RKO (cell line): Measurements from ENCODE around the gene ENDOV.

ENCODE experiments used
- DNase-seq: peaks from one replicate; pipeline ENCODE4 v3.0.0-alpha.2; 2016; ENCODE audit warnings: low spot score

The ENDOV gene

DNA sequence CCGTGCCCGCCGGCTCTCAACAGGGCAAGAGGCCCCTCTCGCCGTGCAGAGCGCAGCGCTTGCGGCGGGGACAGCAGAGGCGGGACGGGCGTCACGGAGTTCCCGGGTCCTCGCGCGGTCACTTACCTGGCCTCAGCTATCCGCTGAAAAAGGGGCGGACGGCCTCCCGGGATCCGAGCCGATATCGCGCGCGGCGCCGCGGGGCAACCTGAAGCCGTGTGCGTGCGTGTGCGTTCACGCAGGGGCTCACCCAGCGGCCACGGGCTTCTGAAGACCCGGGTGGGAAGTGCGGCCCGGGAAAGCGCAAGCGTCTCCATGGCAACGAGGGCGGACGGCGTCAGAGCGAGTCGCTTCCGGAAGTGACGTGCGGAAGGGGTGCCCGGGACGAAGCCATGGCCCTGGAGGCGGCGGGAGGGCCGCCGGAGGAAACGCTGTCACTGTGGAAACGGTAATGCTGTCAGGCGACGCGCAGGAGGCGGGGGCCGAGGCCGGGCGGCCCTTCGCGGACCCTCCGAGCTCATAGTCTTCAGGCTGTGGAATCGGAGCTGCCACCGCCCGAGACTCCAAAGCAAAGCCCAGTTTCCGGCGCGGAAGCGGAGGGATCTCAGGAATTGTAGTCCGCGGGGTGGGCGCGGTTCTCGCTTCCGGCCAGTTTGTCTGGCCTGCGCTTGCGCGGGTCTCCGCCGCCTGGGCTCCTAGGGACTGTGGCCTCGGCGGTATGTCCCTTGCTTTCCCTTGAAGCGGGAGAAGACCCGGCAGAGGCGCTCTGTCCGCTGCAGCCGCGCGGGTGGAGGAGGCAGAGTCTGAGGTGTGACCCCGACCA is at the start of gene ENDOV:
TSS of gene ENDOV (plus strand) at position 365 of the 823 bp plus-strand sequence. CDS start at position 393, 28 bp downstream.
- DNase-seq = peak; percentile 91

DNA sequence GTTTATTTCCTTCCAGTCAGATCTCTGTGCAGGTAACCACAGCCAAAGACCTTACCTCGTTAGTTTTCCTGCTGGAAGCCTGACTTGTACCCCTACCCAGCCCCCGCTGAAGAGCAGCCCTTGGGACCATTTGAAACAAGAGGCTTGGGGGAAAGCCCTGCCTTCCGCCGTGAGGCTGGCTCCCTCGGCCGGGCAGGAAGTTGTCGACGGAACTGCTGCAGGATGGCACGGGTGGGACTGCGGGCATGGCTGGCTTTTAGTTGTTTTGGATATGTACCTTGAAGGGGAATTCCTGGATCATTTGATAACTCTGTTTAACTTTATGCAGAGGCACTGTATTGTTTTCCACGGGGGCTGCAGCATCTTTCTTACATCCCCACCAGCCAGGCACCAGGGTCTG is 49.0 kb upstream of the ENDOV start:
- DNase-seq = no peak

DNA sequence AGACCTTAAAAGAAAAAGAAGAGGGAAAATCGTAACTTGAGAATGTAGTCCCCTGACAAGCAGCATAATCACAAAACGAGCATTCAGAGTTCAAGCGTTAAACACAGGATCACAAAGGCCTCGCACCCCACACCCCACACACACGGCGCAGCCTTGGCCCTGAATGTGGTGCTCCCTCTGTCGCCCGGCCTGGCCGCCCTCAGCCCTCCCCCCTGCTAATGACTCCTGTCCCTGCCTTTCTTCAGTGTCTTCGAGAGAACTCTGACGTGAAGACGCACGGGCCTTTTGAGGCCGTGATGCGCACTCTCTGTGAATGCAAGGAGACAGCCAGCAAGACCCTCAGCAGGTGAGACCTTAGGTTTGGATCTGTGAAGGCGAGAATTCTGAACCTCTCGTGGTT is 47.5 kb upstream of the ENDOV start:
- no peak for DNase-seq

DNA sequence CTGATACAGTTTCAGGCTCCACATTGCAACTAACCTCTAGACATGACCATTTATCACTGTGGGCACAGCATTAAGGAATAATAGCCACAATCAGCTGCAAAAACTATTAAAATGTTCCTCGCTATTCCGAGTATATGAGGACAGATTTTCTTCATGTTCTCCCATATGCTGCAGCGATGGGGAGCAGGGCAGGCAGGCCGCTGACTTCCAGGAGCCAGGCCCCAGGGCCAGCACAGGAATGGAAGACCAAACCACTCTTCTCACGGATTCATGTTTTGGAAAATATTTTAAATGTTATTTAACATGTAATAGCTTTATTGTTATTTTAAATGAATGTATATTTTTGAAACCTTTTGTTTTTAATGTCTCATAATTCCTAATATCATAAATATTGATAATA is 43.8 kb upstream of the ENDOV start:
- no peak for DNase-seq

DNA sequence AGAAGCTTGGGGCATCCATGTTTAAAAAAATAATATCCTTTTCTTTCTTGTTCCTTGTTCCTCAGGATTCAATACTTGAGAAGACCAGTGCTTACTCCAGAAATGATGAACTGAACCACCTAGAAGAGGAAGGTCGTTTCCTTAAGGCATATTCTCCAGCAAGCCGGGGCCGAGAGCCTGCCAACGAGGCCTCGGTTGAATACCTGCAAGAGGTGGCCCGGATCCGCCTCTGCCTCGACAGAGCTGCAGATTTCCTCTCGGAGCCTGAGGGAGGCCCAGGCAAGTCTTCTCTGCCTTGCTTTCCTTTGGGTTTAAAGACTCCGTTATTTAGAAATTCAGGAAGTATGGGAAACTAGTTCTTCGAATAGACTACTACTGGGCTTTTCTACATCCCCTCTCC is 42.5 kb upstream of the ENDOV start:
- DNase-seq = no peak

DNA sequence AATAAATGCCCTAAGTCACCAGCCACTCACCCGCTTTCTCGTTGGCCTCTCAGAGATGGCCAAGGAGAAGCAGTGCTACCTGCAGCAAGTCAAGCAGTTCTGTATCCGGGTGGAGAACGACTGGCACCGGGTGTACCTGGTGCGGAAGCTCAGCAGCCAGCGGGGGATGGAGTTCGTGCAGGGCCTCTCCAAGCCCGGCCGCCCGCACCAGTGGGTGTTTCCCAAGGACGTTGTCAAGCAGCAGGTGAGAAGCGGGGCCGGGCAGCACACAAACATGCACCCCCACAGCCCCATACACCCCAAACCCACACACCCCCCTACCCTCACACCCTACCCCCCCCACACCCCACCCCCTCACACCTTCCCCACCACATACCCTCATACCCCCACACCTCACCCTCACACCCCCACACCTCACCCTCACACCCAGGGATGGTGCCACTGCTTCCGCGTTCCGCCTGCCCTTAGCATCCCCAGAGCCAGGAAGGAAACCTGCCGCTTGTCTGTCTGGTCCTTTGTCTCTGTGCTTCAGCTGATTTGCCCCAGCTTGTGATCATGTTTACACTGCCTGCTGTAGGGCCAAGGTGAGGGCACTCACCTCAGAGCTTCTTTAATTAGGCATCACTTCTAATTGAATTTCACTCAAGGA is 41.9 kb upstream of the ENDOV start:
- DNase-seq = no peak

DNA sequence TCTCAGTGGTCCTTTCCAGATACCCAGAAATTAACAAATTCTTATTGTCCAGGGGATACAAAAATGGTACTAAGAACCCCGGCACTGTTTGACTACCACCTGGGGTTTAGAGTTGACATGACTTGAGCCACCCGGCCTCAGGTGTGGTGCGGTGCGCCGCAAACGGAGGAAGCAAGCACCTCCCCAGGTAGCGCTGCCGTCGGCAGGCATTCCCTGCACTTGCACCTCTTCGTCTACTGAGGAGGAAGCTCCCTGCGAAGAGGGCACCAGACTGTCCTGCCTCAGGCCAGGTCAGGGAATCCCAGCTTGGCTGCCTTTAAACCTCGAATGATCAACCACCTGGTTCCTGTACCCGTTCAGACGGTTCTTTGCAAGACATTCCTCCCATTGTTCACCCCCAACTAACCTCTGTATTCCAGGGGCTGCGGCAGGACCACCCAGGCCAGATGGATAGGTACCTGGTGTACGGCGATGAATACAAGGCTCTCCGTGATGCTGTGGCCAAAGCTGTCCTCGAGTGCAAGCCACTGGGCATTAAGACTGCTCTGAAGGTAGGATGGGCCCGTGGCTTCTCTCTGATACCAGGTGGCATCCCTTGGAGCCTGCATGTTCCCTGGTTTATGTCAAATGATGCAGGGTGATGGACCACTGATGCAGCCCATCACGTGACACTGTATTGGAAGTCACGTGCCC is 40.8 kb upstream of the ENDOV start:
- no peak for DNase-seq

DNA sequence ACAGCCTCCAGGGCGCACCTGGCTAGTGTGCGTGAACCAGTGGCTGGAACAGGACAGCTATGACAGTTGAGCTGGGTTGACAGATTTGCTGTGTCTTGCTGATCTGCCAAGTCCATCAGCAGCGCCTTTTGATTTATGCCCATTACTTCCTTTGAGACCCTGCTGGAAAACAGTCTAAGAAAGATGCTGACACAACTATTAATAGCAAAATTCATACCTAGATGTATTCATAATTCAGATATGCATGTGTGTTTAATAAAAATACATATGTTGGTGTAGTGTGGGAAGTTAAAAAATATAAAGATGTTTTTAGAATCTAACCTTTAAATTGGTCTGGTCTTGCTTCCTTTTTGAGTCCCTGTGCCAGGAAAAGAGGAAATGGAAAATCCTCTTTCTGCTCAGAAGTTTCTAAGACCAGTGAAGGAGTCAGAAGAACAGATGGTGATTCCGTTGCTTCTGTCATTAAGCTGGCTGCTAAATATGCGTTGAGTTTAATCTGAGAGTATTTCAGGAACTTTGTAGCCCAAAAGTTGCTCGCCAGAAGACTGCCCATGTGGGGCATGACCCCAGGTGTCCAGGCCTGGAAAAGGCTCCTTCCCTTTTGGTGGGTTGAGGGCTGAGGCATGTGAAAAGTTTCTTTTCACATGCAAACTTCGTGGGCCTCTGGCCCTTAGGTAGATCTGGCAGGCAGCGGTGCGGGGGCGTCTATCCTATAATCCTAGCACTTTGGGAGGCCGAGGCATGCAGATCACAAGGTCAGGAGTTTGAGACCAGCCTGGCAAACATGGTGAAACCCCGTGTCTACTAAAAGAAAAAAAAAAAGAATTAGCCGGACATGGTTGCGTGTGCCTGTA is 40.0 kb upstream of the ENDOV start:
- DNase-seq = no peak

DNA sequence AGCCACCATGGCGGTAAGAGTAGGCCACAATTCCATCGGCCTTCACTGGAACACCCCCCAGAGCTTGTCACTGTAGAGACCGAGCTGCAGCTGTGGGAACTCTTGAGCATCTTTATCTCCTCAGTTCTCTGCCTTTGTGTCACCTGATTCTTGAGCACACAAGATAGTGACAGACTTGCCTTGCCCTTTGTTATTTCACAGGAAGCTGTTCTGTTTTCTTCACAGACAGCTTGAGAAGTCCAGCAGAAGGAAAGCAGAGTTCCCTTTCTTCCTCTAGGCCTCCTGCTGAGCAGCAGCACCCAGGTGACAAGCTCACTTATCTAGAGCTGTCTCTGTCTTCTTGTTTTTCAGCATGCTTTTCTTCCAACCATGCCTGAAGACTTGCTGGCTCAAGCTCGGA is 38.4 kb upstream of the ENDOV start:
- DNase-seq = no peak

DNA sequence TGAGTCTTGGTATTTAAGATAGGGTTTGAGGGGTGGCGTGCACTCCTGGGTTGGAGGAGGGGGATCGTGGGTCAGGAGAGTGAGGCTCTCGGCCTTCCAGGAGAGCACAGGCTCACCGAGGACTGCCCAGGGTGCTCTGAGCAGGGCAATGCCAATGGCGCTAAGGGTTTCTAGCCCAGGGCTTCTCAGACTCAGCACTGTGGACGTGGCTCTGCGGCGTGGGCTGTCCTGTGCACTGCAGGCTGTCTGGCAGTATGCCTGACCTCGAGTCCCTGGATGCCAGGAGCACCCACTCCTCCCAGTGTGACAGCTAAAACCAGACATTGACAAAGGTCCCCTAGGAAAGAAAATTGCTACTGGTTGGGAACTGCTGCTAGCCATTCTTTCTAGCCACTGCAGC is 37.2 kb upstream of the ENDOV start:
- no peak for DNase-seq

DNA sequence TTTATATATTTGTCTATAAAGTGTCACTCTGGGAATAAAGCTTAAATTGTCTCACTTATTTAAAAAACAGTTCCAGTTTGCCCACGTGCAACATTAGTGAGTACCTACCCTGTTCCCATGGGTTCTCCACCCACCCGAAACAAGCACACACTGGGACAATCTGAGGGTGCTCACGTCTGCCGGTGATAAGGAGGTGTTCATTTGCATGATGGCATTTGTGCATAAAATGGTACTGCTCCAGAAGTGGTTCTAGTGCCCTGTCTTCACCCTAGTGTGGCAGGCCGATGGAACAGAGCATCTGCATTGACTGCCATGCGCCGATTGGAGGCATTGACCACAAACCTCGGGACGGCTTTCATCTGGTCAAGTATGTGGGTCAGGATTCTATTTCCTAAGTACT is 35.6 kb upstream of the ENDOV start:
- DNase-seq = no peak

DNA sequence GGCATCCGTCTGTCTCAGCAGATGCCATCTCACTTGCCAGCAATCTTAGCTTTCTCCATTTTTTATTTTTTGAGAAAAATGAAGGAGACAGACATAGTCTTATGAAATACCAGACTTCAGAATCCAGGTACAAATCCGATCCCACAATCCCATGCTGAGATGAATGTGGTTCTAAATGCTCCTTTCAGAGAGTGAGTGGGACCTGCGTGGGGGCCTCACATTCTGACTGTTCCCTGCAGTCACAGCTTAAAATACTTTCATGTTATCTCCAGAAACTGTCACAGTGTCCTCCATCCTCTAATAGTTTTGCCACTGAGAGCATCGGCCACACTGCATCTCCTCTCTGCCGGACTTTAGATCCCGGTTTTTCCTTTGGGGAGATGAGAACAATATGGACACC is 34.9 kb upstream of the ENDOV start:
- no peak for DNase-seq

DNA sequence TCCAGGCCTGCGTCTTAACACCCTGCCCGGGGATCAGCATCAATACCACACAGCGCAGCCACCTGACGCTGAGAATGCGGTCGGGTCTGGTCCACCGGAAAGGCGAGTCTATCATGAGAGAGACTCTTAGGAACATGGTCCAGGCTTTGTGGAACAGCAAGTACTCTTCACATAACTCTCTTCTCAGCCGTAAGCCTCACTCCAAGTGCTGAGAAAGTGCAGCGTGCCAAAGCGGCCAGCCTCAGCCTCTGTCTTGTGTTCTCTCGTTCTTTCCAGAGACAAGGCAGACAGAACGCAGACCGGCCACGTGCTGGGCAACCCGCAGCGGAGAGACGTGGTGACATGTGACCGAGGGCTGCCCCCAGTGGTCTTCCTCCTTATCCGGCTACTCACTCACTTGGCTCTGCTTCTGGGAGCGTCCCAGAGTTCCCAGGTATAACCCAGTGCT is 34.4 kb upstream of the ENDOV start:
- DNase-seq = no peak

DNA sequence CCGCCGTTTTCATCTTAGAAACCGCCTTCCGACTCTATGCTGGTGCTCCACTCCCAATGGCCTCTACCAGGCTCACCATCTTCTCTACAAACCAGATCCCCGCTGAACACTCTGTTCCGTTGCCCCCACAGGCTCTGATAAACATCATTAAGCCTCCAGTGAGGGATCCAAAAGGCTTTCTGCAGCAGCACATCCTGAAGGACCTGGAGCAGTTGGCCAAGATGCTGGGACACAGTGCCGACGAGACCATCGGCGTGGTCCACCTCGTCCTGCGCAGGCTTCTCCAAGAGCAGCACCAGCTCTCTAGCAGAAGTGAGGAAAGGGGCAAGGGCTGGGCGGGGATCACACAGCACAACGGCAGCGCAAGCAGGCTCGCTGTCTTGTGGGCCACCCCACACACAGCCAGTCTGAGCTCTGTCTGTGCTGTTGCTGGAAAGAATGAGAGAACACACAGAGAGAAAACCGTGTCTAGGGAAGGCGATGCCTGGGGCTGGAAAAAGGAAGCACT is 33.5 kb upstream of the ENDOV start:
- DNase-seq = no peak

DNA sequence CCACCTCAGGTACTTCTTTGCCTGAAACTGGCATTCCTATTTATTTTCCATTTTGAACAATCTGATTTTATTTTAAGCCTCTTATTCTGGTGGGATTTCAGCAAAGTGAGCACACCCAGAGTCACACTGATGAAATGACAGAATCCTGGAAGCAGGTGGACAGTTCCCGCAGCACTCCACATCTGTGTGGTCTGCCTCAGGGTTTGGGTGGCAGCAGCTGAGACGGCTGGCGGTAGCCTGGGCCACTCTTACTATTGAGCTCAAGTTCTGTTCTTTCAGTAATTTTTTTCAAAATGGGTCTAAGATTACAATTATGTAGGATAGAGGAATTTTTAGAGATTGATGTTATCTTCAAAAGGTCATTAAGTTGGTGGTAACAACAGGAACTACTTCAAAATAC is 32.5 kb upstream of the ENDOV start:
- no peak for DNase-seq

DNA sequence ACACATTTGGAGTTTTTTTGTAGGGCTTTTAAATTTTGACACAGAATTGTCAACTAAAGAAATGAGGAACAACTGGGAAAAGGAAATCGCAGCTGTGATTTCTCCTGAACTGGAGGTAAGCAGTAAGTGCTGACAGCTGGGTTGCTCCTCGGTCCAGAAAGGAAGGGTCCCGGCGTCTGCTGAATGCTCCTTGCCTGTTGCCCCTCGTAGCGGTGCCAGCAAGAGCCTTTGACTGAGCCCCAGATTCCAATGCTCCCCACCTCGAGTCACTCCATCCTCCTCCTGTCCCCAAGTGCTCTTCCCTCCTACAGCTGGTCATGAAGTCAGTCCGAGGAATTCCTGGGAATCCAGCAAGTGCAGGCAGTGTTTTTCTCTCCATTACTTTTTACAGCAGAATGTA is 32.0 kb upstream of the ENDOV start:
- no peak for DNase-seq

DNA sequence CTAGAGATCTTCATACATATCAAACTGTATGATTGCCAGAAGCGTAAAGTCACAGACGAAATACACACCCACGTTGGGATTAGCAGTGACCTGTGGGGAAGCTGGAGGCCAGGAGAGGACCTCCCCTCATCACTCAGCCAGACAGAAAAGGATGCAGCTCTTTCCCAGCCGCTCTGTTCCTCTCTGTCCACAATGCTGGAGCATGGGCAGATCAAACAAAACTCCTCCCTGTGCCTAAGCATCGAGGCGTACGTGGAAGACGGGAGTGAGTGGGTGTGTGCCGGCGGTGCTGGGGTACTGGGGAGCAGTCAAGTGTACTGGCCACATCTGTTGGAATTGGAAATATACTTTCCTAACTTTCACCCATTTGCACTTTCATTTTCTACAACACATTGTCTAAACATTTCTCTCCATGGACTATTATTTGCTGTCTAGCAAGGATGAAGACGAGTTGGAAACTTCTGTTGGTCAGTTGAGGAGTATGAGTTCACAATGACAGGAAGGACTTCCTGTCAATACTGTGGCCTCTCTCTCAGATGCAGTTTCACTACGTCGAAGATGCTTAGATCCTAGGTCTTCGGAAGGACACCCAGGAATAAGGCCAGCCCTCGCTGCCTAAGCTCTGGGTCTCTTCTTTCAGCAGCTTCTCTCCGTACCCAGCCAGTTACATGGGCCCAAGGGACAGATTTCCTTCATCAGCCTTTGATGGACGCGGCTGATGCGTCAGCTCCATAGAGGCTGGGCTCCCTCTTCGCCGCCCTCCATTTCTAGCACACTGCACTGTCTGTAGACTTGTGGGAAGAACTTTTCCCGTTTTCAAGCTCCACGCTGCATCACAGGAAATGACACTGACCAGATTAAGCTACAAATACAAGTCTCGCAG is 30.6 kb upstream of the ENDOV start:
- DNase-seq = no peak

DNA sequence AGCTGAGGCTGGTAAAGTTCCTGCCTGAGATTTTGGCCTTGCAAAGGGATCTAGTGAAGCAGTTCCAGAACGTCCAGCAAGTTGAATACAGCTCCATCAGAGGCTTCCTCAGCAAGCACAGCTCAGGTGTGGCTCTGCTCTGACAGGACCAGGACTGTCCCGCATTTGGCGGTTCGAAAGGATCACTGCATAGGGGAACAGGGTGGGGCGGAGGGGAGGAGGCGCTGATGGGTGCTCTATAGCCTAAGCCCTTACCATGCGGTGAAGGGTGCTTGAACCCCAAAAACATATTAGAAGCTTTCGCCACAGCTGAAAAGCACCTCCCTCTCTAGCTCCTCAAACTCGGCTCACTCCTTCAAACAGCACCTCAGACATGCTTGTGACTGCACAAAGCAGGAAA is 29.9 kb upstream of the ENDOV start:
- DNase-seq = no peak

DNA sequence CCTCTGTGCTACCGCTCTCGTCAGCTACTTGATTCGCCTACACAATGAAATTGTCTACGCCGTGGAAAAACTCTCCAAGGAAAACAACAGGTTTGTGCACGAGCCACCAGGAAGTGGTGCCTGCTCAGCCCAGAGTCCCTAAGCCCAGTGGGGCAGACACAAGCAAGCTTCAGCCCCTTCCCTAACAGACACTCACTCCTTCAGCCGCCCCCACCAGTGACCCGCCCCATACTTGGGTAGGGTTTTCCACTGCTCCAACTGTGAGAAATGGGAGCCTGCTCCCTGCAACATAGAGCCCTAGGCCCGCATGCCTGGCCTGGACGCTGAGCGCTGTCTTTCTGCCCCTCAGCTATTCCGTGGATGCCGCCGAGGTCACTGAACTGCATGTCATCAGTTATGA is 28.6 kb upstream of the ENDOV start:
- DNase-seq = no peak

DNA sequence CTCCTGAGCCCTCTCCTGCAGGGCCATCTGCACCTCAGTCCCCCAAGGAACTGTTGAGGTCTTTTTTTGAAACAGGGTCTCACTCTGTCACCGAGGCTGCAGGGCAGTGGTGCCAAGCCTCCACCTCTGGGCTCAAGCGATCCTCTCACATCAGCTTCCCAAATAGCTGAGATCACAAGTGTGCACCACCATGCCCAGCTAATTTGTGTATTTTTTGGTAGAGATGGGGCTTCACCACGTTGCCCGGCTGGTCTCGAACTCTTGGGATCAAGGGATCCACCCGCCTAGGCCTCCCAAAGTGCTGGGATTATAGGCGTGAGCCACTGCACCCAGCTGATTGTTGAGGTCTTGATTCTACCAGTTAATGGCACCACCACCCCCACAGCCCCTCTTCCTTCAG is 27.9 kb upstream of the ENDOV start:
- no peak for DNase-seq

DNA sequence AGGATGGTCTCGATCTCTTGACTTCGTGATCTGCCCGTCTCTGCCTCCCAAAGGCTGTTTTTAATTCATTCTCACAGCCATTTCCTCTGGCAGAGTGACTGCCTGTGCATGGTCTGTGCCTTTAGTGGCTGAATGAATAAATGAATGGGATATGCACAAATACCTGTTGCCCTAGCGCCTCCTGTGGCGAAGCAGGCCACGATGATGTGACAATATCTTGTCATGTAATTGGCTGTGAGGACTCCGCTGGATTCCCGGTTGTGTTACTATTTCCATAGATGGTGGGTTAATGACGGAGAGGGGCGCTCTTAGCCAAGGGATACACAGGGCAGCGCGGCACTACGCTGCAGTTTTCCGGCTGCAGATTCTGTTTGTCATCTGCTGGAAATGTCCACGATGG is 26.8 kb upstream of the ENDOV start:
- no peak for DNase-seq
